SK-MEL-5 (cell line): ENCODE data around the gene MPP2. TPM values are rescaled to one million over a fixed set of nuclear protein-coding genes. Genes with fewer than 3 reads are reported as not detected.
"Not testable (repeated sequence)": the region's sequence is repeated elsewhere in the genome, so short reads cannot be mapped to it uniquely, and the experiment has no call there.

Experiments
- DNase-seq: peaks from one replicate; pipeline ENCODE4 v3.0.0-alpha.2; 2016; ENCODE audit warnings: low read depth, low spot score
- in situ Hi-C: cut with HindIII; loops from 2 replicates; pipeline ENCODE4 v1.10.0; 2016; ENCODE audit warnings: low sequenced_read_pairs, high pct_unique_total_duplicates, low pct_unique_long_range_greater_than_20kb
- total RNA-seq: library from RNA; depleted of rRNA; stranded (reverse); fragments of >200 nt; shearing (Covaris generic); gene quantifications from 2 replicates; pipeline ENCODE4 v1.2.3, GENCODE V29; 2014

MPP2 gene
- total RNA-seq, 1 experiment from 2014 or later, result 1.8 TPM

- in situ Hi-C loops, result no loop called here
- no peak for DNase-seq
These were observed 28.0 kb upstream of the MPP2 start for GRCh38 chr17:43935204-43935925.

- in situ Hi-C loops, result no loop called here
- DNase-seq, result no peak
These were observed 25.6 kb upstream of the MPP2 start for GRCh38 chr17:43932923-43933322.

- in situ Hi-C loops, result no loop called here
- DNase-seq, result no peak
These were observed 25.0 kb upstream of the MPP2 start for GRCh38 chr17:43932357-43932756.

DNA sequence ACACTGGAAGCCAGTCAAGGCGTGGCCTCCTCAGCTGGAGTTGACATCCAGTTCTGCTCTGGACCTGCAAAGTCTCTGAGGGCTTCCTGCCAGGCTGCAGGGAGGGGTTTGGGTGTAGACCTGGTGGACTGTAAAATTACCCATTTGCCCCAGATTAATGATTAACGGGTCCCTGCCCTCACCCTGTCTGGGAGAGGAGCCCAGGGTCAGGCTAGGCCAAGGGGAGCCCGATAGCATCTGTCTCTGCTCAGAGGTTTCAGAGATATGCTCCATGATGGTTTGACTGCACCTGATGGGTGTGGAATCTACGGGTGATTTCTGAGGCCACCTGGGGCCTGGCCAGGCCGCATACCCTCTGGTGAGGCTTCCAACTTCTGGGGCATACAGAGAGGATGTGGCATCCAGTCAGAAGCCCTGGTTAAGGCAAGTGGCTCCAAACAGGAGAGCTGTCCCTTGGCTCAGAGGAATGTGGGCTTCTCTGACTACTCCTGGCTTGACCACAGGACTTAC, 23.8 kb upstream of the MPP2 start:
- in situ Hi-C loops, result no loop called here
- DNase-seq, result no peak

- in situ Hi-C loops, result no loop called here
- DNase-seq, result no peak
These were observed 21.3 kb upstream of the MPP2 start for GRCh38 chr17:43928609-43929008.

GRCh38 chr17:43927929-43928328, 20.6 kb upstream of the MPP2 start:
- in situ Hi-C loops, DNase-seq: not testable (repeated sequence)

GRCh38 chr17:43927060-43927864, 19.9 kb upstream of the MPP2 start:
- in situ Hi-C loops, result no loop called here
- DNase-seq, result no peak

DNA sequence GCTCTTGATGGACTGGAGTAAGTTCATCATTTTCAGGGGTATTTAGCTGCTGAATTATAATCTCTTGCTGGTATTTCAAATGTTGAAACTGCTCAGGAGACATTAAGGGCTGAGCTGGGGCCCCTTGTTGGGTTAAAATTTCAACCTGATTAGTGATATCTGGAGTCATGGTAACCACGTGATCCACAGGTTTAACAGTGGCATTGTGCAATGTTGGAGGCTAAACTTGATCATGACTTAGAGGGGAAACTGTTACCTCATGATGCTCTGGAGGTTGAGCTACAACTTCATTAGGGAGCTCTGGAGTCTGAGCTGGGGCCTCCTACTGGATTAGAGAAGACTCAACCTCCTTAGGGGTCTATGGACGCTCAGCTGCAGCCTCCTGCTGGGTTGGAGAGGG, 17.2 kb upstream of the MPP2 start:
- DNase-seq, result no peak
- in situ Hi-C loops, result no loop called here

GRCh38 chr17:43920500-43921095, 13.3 kb upstream of the MPP2 start:
- in situ Hi-C loops, result no loop called here
- no peak for DNase-seq

DNA sequence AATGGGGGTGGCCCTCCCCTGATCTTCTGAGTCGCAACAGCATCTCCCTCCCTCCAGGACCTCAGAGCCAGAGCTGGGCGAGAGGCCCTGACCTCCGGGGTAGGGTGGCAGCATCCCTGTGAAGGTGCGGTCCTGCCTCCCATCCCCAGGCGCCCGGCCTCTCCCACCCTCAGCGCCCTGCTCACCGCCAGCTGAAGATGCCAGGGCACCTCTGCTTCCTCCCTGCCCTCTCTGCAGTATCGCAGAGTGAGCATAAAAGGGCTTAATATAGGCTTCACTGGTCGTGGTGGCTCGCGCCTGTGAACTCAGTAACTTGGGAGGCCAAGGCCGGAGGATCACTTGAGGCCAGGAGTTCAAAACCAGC, 10.7 kb upstream of the MPP2 start:
- in situ Hi-C loops, result no loop called here
- DNase-seq, result no peak

DNA sequence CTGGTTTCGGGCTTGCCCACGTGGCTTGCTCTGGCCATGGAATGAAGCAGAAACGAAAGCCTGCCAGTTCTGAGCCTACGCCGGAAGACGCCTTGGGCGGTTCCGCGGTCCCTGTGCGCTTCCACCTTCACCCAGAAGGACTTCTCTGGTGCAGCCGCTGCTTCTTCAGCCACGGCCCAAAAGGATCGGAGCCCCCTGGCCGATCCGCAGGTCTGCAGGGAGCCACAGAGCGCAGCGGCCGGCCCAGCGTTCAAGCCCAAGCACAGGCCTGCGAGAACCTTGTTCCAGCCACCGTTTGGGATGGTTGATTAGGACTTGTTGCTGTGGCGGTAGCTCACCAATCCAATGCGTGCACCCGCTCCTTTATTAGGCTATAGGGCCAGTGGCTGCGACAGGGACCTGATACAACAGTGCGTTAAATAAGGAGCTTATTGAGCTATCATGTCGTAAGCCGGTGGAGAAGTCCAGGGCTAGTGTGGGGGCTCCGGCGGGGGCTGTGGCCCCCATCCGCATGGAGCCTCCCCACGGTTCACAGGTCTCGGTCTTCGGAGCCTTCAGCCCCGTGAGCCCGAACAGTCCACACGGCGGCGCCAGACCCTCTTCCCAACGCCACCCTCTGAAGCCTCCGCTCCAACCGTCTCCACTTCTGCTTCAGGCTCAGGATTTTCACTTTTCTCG, 10.2 kb upstream of the MPP2 start:
- in situ Hi-C loops, result no loop called here
- no peak for DNase-seq

- DNase-seq, result no peak
- in situ Hi-C loops, result no loop called here
These were observed 9.6 kb upstream of the MPP2 start for GRCh38 chr17:43917016-43917347.

DNA sequence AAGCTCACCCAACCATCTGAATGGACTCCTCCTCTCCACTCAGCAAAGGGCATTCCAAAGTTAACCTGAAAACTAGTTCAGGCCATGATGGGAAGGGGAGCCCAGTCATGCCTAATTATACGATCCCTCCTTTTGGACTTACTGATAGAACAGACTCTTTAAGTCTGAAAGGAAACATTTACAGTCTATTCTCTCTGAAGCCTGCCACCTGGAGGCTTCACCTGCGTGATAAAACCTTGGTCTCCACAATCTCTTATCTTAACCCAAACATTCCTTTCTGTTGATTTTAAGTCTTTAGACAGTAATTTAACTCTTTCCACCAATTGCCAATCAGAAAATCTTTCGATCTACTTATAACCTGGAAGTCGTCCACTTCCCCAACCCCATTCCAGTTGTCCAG, 9.0 kb upstream of the MPP2 start:
- in situ Hi-C loops, result no loop called here
- no peak for DNase-seq

DNA sequence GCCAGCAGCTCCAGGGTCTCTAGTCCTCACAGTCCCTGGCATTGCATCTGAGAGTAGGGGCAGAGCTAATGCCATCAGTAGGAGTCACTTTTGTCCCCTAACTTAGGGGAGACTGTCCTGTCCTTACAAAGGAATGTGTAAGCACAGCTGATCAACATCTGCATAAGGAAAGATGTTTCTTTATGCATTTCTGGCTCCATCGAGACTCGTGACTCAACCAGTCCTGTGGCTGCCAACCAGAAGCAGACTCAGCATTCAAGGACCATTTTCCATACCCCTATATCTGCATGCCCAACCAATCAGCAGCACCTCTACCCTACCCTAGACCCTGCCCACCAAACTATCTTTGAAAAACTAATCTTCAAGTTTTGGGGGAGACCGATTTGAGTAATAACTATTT, 8.2 kb upstream of the MPP2 start:
- in situ Hi-C loops, result no loop called here
- no peak for DNase-seq

DNA sequence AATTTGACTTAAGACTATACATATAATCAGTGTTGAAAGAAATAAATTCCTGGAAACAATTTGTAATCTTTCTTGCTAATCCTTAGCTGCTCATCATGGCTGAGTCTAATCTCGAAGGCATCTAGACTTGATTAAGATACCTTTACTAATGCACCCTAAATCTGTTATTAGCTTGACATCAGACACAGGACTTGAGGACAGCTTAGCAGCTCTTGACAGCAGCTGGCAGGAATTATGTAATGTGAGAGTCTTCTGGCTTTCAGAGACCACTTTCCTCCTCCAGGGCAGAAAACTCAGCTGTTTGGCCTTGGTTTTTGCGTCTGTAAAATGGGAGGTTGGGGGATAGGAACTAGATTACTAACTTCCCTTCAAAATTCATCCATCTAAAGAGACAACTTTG, 7.1 kb upstream of the MPP2 start:
- DNase-seq, result no peak
- in situ Hi-C loops, result no loop called here

GRCh38 chr17:43913584-43913983, 6.2 kb upstream of the MPP2 start:
- in situ Hi-C loops, result no loop called here
- DNase-seq, result no peak

DNA sequence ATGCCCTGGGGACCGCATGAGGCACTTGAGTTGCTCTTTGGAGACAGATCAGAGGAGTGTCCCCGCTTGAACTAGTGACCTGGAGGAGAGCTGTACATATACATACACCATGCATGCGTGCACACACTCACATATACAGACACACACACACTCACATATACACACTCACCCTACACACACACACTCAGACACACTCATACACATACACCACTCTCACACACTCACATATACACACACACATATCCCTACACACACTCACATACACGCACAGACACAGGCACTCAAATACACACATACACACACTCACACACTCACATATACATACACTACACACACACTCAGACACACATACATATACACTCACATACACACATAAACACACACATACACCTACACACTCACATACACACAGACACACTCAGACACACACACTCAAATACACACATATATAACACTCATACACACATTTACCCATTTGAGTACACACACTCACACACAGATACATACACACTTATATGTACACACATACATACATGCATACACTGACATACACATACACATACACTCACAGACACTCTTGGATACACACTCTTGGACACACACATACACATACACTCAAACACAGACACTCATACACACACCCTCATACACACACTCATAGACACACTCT, 5.4 kb upstream of the MPP2 start:
- in situ Hi-C loops, result no loop called here
- no peak for DNase-seq

GRCh38 chr17:43911904-43912303, 4.6 kb upstream of the MPP2 start:
- DNase-seq, result no peak
- in situ Hi-C loops, result no loop called here
